C4-2B (cell line): ENCODE data around the gene TSPAN3.

Experiments
- ZFX ChIP-seq: fragments of 450-650 bp; IDR thresholded peaks from 2 replicates; pipeline ENCODE4 v1.6.1; 2017
- TF ChIP-seq, protein P1 (sequence below): fragments of 450-650 bp; conservative IDR thresholded peaks from 2 replicates; pipeline ENCODE4 v1.5.1; 2017; ENCODE audit warnings: mild to moderate bottlenecking

DNA sequence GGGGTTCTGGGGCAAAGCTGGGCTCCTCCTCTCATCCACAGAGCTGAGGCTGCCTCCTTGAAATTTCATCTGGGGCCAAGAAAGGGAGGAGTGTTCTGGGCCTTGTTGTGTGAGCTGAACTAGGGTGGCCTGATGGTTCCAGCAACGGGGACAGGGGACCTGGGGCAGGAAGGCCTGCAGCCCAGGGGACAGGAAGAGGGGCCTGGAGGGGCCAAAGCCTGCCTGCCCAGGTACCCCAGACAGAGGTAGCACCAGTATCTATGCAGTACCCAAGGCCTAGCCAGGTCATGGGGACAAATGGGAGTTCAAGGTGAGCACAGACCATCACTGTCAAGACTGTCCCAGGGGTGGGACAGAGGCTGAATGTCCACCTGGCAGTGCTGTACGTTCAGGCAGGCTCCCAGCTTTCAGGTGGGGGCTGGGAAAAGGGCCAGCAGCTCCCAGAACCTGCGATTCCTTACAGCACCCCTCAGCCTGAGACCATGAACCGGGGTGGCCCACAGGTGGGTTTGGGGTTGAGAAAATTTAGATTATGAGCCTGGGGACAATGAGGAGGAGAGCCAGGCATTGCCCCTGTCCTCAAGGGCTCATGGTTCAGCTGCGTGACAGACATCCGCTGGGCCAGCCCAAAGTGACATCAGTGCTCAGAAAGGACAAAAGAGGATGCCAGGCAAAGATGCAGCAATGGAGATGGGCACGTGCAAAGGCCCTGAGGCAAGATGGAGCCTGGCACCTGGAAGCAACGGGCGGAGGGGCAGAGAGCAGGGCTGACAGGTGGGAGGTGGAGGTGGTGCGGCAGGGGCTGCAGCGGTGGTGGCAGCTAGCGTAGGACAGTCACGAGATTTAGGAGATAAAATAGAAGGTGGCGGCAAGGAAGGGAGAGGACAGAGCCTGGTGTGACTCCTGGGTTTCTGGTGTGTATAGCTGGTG lies 48.0 kb downstream of the TSPAN3 start:
- TF ChIP-seq, protein P1, sequence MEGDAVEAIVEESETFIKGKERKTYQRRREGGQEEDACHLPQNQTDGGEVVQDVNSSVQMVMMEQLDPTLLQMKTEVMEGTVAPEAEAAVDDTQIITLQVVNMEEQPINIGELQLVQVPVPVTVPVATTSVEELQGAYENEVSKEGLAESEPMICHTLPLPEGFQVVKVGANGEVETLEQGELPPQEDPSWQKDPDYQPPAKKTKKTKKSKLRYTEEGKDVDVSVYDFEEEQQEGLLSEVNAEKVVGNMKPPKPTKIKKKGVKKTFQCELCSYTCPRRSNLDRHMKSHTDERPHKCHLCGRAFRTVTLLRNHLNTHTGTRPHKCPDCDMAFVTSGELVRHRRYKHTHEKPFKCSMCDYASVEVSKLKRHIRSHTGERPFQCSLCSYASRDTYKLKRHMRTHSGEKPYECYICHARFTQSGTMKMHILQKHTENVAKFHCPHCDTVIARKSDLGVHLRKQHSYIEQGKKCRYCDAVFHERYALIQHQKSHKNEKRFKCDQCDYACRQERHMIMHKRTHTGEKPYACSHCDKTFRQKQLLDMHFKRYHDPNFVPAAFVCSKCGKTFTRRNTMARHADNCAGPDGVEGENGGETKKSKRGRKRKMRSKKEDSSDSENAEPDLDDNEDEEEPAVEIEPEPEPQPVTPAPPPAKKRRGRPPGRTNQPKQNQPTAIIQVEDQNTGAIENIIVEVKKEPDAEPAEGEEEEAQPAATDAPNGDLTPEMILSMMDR = no peak
- no peak for TF ChIP-seq ZFX
